SK-N-SH (cell line): Measurements from ENCODE around the gene FDXR. TPM values are rescaled to one million over a fixed set of nuclear protein-coding genes. Genes with fewer than 3 reads are reported as not detected.

ENCODE experiments used
- CTCF ChIA-PET: fragments of 300-600, 350-600 bp; formaldehyde crosslinking; extraction: SDS; loops from one replicate; lab custom pipeline; 2021; lab: Yijun Ruan, JAX
- POLR2A ChIA-PET: fragments of 350-600 bp; sonication (Branson Sonifier 250); formaldehyde crosslinking; extraction: SDS; loops from one replicate; lab custom pipeline; 2020; ENCODE audit warnings: antibody characterized with exemption, inconsistent platforms; lab: Yijun Ruan, JAX
- DNase-seq: peaks from one replicate; pipeline ENCODE4 v3.0.0; 2012
- H2AFZ ChIP-seq: fragments of 200-600 bp; sonication (generic); 2 replicates; pipeline ENCODE4 v1.8.1; 2016; ENCODE audit warnings: antibody characterized with exemption, mild to moderate bottlenecking, low read depth
- H3F3A ChIP-seq: fragments of 200-600 bp; sonication (generic); replicated peaks from 2 replicates; pipeline ENCODE3; 2016; ENCODE audit warnings: antibody characterized with exemption, mild to moderate bottlenecking; ENCODE audit not compliant: insufficient read depth
- H3K27ac ChIP-seq, 2 experiments: fragments of 200-500 bp in 1 of 2; fragments of 200-600 bp in 1 of 2; sonication (Bioruptor generic) in 1 of 2; sonication (generic), shearing (Covaris generic) in 1 of 2; 2 replicates each; pipeline versions ENCODE4 v1.5.1 to v1.6.1; 2014 to 2016; ENCODE audit warnings: low read depth in 2 of 2, inconsistent platforms in 1 of 2, low read length in 1 of 2, mild to moderate bottlenecking in 1 of 2, mixed read lengths in 1 of 2
- H3K27me3 ChIP-seq: fragments of 200-600 bp; sonication (generic), shearing (Covaris generic); 2 replicates; pipeline ENCODE4 v1.6.1; 2016; ENCODE audit warnings: mixed run types; ENCODE audit not compliant: insufficient read depth
- H3K36me3 ChIP-seq, 2 experiments: fragments of 200-500 bp in 1 of 2; fragments of 200-600 bp in 1 of 2; sonication (Bioruptor generic) in 1 of 2; sonication (generic) in 1 of 2; replicated peaks in 1 of 2; 2 replicates each; pipeline versions ENCODE3 to v1.5.1; 2014 to 2016; ENCODE audit warnings: low read length in 1 of 2, mild to moderate bottlenecking in 1 of 2; ENCODE audit not compliant: insufficient read depth in 2 of 2, control insufficient read depth in 1 of 2
- H3K4me1 ChIP-seq, 2 experiments: fragments of 200-500 bp in 1 of 2; fragments of 200-600 bp in 1 of 2; sonication (Bioruptor generic) in 1 of 2; sonication (generic), shearing (Covaris generic) in 1 of 2; 2 replicates each; pipeline versions ENCODE4 v1.5.1 to v1.6.1; 2014 to 2016; ENCODE audit warnings: low read depth in 1 of 2, low read length in 1 of 2, mixed run types in 1 of 2; ENCODE audit not compliant: insufficient read depth in 2 of 2, control insufficient read depth in 1 of 2
- H3K4me2 ChIP-seq: fragments of 200-600 bp; sonication (generic), shearing (Covaris generic); 2 replicates; pipeline ENCODE4 v1.6.1; 2017; ENCODE audit warnings: mixed run types
- H3K4me3 ChIP-seq, 2 experiments: fragments of 200-500 bp in 1 of 2; fragments of 200-600 bp in 1 of 2; sonication (Bioruptor generic) in 1 of 2; sonication (generic), shearing (Covaris generic) in 1 of 2; 2 replicates each; pipeline versions ENCODE4 v1.5.1 to v1.8.1; 2014 to 2016; ENCODE audit warnings: low read depth in 2 of 2, inconsistent platforms in 1 of 2, low read length in 1 of 2, mild to moderate bottlenecking in 1 of 2, mixed read lengths in 1 of 2, moderate library complexity in 1 of 2
- H3K79me2 ChIP-seq: fragments of 200-600 bp; sonication (generic); 2 replicates; pipeline ENCODE4 v1.8.1; 2017; ENCODE audit warnings: mild to moderate bottlenecking; ENCODE audit not compliant: insufficient read depth
- H3K9ac ChIP-seq: fragments of 200-600 bp; sonication (generic); 2 replicates; pipeline ENCODE4 v1.6.1; 2017; ENCODE audit warnings: mixed run types
- H3K9me2 ChIP-seq: fragments of 200-600 bp; sonication (generic); 2 replicates; pipeline ENCODE4 v1.6.1; 2017; ENCODE audit warnings: mixed run types
- H3K9me3 ChIP-seq: fragments of 200-600 bp; sonication (generic); 2 replicates; pipeline ENCODE4 v1.6.1; 2017; ENCODE audit warnings: mixed run types, mild to moderate bottlenecking, moderate library complexity
- H4K20me1 ChIP-seq: fragments of 200-600 bp; sonication (generic); 2 replicates; pipeline ENCODE4 v1.6.1; 2017; ENCODE audit warnings: mild to moderate bottlenecking, mixed run types; ENCODE audit not compliant: insufficient read depth
- CTCF ChIP-seq: fragments of 200-600 bp; sonication (generic); IDR thresholded peaks from 2 replicates; pipeline ENCODE4 v1.6.1; 2017; ENCODE audit warnings: antibody characterized with exemption, mild to moderate bottlenecking, moderate library complexity
- EP300 ChIP-seq, 2 experiments: IDR thresholded peaks; 2 replicates each; pipeline versions ENCODE4 v1.4.0 to v1.6.1; 2012; ENCODE audit warnings: borderline replicate concordance in 1 of 2, low read depth in 1 of 2, low read length in 1 of 2
- GATA2 ChIP-seq: sonication (generic); formaldehyde crosslinking; IDR thresholded peaks from 2 replicates; pipeline ENCODE4 v1.5.0; 2020; ENCODE audit warnings: mild to moderate bottlenecking, missing genetic modification reagents
- IRF3 ChIP-seq: fragments of 150-350 bp; IDR thresholded peaks from 2 replicates; pipeline ENCODE4 v1.6.1; 2016; ENCODE audit warnings: mild to moderate bottlenecking, low read depth, low read length
- JUND ChIP-seq: IDR thresholded peaks from 2 replicates; pipeline ENCODE4 v1.4.0; 2012
- MEF2A ChIP-seq: IDR thresholded peaks from 2 replicates; pipeline ENCODE4 v1.4.0; 2012; ENCODE audit warnings: low read depth, borderline replicate concordance
- MXI1 ChIP-seq: IDR thresholded peaks from 2 replicates; pipeline ENCODE4 v1.6.1; 2012; ENCODE audit warnings: mild to moderate bottlenecking, low read depth, low read length, improper control_type of control experiment
- NFIC ChIP-seq: IDR thresholded peaks from 2 replicates; pipeline ENCODE4 v1.4.0; 2012; ENCODE audit warnings: borderline replicate concordance
- NRF1 ChIP-seq: IDR thresholded peaks from 2 replicates; pipeline ENCODE4 v1.6.1; 2012; ENCODE audit warnings: low read depth, mild to moderate bottlenecking, low read length
- RAD21 ChIP-seq: IDR thresholded peaks from 2 replicates; pipeline ENCODE4 v1.6.1; 2012; ENCODE audit warnings: mild to moderate bottlenecking, low read length
- RCOR1 ChIP-seq: fragments of 150-350 bp; IDR thresholded peaks from 2 replicates; pipeline ENCODE4 v1.6.1; 2017; ENCODE audit warnings: antibody characterized with exemption, low read length
- RXRA ChIP-seq: IDR thresholded peaks from 2 replicates; pipeline ENCODE4 v1.4.0; 2012; ENCODE audit warnings: low read depth, mild to moderate bottlenecking, borderline replicate concordance
- SIN3A ChIP-seq: IDR thresholded peaks from 2 replicates; pipeline ENCODE4 v1.6.1; 2012; ENCODE audit warnings: low read depth, mild to moderate bottlenecking, low read length, moderate library complexity, borderline replicate concordance
- SMC3 ChIP-seq: IDR thresholded peaks from 2 replicates; pipeline ENCODE4 v1.6.1; 2012; ENCODE audit warnings: low read depth, low read length, improper control_type of control experiment
- USF2 ChIP-seq: fragments of 150-350 bp; IDR thresholded peaks from 2 replicates; pipeline ENCODE4 v1.6.1; 2017; ENCODE audit warnings: antibody characterized with exemption, low read length, low read depth, borderline replicate concordance
- ZBTB33 ChIP-seq: IDR thresholded peaks from 2 replicates; pipeline ENCODE4 v1.4.0; 2012; ENCODE audit warnings: low read depth, borderline replicate concordance
- WGBS: methylation state at CpG from one replicate; pipeline ENCODE4 v1.1.6; 2017; ENCODE audit warnings: low lambda C conversion rate; 5-methylcytosine and 5-hydroxymethylcytosine counted together
- polyA plus RNA-seq, 3 experiments: library from polyadenylated mRNA; depleted of rRNA; stranded (reverse); fragments of >200 nt; gene quantifications; 2 replicates each; pipeline ENCODE4 v1.2.3, GENCODE V29; 2012

Gene FDXR
- polyA plus RNA-seq, 1 of the 3 experiments (the other 2 are of a cell fraction), result 86.7 TPM

- no peaks in the 10 kb centered on the region for H3K27me3 ChIP-seq
- H4K20me1 ChIP-seq, result no peaks in the 10 kb centered on the region
- CTCF ChIA-PET, result interaction anchor here (0.7 to 98.1 kb wide), 5 partner anchors 8 to 35 kb away, joined by 3 to 3869 read pairs (median 4); partner anchors contain the start of genes FDXR and GRIN2C
- no peak overlapping the region for H3K4me2 ChIP-seq
- H3K9ac ChIP-seq, result no peak overlapping the region
- no peak overlapping the region for H2AFZ ChIP-seq
- TF ChIP-seq SMC3 (no peak), RAD21 (no peak), CTCF (no peak), JUND (no peak), USF2 (no peak), MXI1 (no peak), GATA2 (CRISPR knock-in tag) (no peak), SIN3A (no peak), RXRA (no peak), MEF2A (no peak), NFIC (no peak)
- no peak overlapping the region for H3K27ac ChIP-seq
- peaks cover 0 to 2% of the 10 kb centered on the region in 2 experiments; a peak in 2 of 4 replicates for H3K4me1 ChIP-seq
- POLR2A ChIA-PET, result no interaction called here
- no peaks in the 10 kb centered on the region for H3F3A ChIP-seq
- no peak for DNase-seq
- no peaks in the 10 kb centered on the region for H3K9me3 ChIP-seq
- H3K36me3 ChIP-seq, result peaks cover 0 to 44% of the 10 kb centered on the region in 2 experiments
- no peak overlapping the region for H3K4me3 ChIP-seq
- 92% methylated on average over 9 of the region's 9 CpGs for WGBS
- no peaks in the 10 kb centered on the region for H3K9me2 ChIP-seq
- H3K79me2 ChIP-seq, result no peaks in the 10 kb centered on the region
These were observed 46.7 kb downstream of the FDXR start for GRCh38 chr17:74825952-74826719.

GRCh38 chr17:74824961-74825627 is 47.7 kb downstream of the FDXR start:
- H3K36me3 ChIP-seq, result peaks cover 0 to 52% of the 10 kb centered on the region in 2 experiments
- no peaks in the 10 kb centered on the region; a peak in 2 of 4 replicates for H3K4me1 ChIP-seq
- no peak overlapping the region for H3K9ac ChIP-seq
- TF ChIP-seq EP300 (IDR thresholded peaks at IDR 0.05; ENCODE audit: borderline replicate concordance in 1 of 2, low read depth in 1 of 2, low read length in 1 of 2) (no peak), NRF1 (no peak), MXI1 (no peak), RCOR1 (no peak), ZBTB33 (no peak), IRF3 (no peak), RAD21 (no peak), JUND (no peak), GATA2 (CRISPR knock-in tag) (no peak)
- H2AFZ ChIP-seq, result no peak overlapping the region
- H3K9me3 ChIP-seq, result no peaks in the 10 kb centered on the region
- ChIA-PET POLR2A (no interaction called here), CTCF (interaction anchor here (0.7 to 98.1 kb wide), 6 partner anchors 10 to 35 kb away, joined by 3 to 3869 read pairs (median 18); partner anchors contain the start of genes FDXR and GRIN2C)
- WGBS, result 85% methylated on average over 10 of the region's 11 CpGs
- DNase-seq, result no peak
- H4K20me1 ChIP-seq, result no peaks in the 10 kb centered on the region
- no peaks in the 10 kb centered on the region for H3F3A ChIP-seq
- no peaks in the 10 kb centered on the region for H3K79me2 ChIP-seq
- H3K4me2 ChIP-seq, result no peak overlapping the region
- no peaks in the 10 kb centered on the region for H3K27me3 ChIP-seq
- no peak overlapping the region for H3K27ac ChIP-seq
- H3K9me2 ChIP-seq, result no peaks in the 10 kb centered on the region
- H3K4me3 ChIP-seq, result no peak overlapping the region
